HG03025 (cell line): ENCODE results near the gene YARS1.
A peak's percentile ranks its signal among the peaks of the same experiment; 100 is the strongest.
"Not testable (repeated sequence)": the region's sequence is repeated elsewhere in the genome, so short reads cannot be mapped to it uniquely, and the experiment has no call there.

Source experiments
- ATAC-seq: cut with Tn5 transposase; IDR thresholded peaks from one replicate; pipeline ENCODE4 v1.9.1; 2021; ENCODE audit warnings: mild to moderate bottlenecking, moderate library complexity; ENCODE audit not compliant: unreplicated experiment, low FRiP score

YARS1 gene

GRCh38 chr1:32817815-32818786 is 943 bp upstream of the YARS1 start:
- ATAC-seq = peak; percentile 6

DNA sequence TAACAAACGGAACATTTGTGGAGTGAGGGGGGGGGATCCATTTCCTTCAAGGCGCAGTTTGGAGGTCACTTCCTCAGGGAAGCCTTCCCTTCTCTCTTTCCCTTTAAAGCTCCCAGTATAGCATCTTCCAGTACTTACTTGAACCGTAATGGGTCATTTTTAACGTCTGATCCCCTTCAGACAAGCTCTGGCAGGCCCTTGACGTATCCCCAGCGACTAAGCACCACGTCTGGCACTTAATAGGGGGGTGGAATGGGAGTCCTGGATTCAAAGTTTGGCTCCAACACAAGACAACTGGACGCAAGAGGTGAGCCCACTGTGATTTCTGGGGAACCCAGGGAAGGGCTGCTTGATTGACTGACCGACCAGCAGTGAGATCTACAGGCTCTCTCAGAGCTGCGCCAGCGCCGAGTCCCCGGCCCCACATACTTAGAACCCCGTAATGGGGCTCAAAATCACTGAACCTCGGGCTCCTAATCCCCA is 441 bp downstream of the YARS1 start:
- ATAC-seq = peak; percentile 11

GRCh38 chr1:32813941-32814739 is 3.0 kb downstream of the YARS1 start:
- ATAC-seq = no peak

DNA sequence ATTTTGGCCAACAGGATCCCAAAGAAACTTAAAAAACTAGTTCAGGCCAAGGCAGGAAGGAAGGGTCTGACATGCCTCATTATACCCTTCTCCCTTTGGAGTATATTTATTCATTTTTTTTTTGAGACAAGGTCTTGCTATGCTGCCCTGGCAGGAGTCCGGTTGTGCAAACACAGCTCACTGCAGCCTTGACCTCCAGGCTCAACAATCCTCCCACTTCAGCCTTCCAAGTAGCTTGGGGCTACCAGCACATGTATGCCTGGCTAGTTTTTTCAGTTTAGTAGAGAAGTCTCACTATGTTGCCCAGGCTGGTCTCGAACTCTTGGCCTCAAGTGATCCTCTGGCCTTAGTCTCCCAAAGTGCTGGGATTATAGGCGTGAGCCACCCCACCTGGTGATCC is 5.2 kb downstream of the YARS1 start:
- no peak for ATAC-seq

DNA sequence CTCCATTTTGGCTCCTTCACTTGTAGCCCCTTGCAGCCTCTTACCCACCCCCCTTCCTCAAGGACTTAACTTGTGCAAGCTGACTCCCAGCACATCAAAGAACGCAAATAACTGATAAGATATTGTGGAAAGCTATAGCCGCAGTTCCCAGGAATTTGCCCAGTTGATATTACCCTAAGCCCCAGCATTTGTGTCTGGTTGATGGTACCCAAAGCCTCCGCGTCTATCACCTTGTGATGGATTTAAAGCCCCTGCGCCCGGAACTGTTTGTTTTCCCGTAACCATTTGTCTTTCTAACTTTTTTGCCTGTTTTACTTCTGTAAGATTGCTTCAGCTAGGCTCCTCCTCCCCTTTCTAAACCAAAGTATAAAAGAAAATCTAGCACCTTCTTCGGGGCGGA is 5.9 kb downstream of the YARS1 start:
- ATAC-seq = no peak

- ATAC-seq = no peak
Measured at GRCh38 chr1:32810358-32810757, 6.8 kb downstream of the YARS1 start.

DNA sequence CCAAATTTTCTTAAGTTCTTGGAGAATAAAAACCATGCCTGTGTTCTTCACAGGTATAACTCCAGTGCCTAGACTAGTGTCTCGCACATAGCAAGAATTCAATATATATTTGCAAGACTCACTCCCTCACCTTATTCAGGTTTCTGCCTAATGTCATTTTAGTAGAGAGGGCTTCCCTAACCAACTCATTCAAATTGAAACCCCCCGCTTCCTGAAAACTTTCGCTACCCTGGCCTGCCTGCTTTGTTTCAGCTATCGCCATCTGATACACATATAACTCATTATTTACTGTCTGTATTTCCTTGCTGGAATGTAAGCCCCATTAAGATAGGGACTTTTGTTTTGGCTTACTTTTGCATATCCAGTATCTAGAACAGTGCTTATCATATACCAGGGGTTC is 8.6 kb downstream of the YARS1 start:
- no peak for ATAC-seq

DNA sequence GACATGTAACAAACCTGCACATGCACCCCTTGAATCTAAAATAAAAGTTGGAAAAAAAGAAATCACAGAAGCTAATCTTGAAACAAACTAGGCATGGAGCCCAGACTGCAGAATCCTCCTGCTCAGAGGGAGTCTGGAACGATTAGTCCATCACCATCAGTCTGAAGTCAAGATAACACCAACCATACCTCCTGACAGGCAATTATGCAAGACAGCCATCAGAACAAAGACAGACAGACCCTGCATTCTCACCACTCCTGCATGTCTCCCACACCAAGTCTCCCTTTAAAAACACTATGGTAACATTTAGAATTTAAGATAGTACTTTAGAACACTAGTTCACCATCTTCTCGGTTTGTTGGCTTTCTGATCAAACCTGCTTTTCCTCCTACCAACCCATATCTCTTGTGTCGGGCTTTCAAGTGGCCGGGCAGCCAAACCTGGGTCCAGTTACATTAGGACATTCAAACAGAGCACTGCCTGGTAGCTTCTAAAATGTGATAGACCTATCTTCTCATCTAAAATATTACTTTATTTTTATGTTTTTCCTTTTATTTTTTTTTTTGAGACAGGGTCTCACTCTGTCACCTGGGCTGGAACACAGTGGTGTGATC is 10.1 kb downstream of the YARS1 start:
- no peak for ATAC-seq

DNA sequence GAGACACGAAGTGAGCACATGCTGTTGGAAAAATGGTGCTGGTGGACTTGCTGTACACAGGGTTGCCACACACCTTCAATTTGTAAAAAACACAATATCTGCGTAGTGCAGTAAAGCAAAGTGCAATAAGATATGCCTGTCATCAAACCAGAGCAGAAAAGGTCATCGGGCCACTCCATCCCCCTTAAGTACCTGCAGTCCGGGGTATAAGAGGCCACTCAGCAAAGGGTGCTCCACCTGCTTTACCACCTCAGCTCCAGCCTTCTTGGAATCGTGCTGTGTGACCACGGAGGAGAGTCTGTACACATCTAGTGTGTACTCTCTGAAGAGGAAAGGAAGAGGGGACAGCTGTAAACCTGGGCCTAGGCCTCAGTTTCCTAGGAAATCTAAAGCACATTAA is 10.9 kb downstream of the YARS1 start:
- ATAC-seq = no peak

- not testable (repeated sequence) for ATAC-seq
Measured at GRCh38 chr1:32804460-32804859, 12.7 kb downstream of the YARS1 start.

- no peak for ATAC-seq
Measured at GRCh38 chr1:32801096-32801715, 16.0 kb downstream of the YARS1 start.

GRCh38 chr1:32798679-32799416 is 18.3 kb downstream of the YARS1 start:
- ATAC-seq = no peak

- no peak for ATAC-seq
Measured at GRCh38 chr1:32798191-32798590, 19.0 kb downstream of the YARS1 start.

GRCh38 chr1:32797456-32797855 is 19.7 kb downstream of the YARS1 start:
- ATAC-seq = no peak

DNA sequence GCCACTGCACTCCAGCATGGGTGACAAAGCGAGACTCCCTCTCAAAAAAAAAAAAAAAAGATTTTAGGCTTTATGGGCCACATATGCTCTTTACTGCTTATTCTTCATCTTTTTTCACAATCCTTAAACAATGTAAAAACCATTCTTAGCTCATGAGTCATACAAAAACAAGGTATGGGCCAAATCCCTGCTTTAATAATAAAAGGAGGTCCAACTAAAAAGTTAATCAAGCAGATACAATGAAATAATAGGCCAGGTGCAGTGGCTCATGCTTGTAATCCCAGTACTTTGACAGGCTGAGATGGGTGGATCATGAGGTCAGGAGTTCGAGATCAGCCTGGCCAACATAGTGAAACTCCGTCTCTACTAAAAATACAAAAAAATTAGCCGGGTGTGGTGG is 21.4 kb downstream of the YARS1 start:
- ATAC-seq = not testable (repeated sequence)

GRCh38 chr1:32791881-32792280 is 25.3 kb downstream of the YARS1 start:
- no peak for ATAC-seq

- not testable (repeated sequence) for ATAC-seq
Measured at GRCh38 chr1:32789356-32789755, 27.8 kb downstream of the YARS1 start.

DNA sequence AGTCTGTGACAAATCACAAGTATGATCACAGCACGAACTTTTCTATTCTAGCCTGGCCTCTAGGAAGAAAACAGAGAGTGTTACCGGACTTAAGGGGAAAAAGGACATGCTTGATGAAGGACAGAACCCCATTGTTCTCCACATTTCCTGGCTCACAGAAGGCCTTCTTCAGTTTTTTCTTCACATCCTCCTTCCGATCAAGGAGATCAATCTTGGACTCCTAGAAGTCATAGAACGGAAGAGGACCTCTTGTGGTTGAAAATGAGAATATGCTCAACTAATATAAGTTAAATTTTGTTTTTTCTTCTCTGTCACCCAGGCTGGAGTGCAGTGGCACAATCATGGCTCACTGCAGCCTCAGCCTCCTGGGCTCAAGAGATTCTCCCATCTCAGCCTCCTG is 30.3 kb downstream of the YARS1 start:
- no peak for ATAC-seq

GRCh38 chr1:32784817-32785216 is 32.3 kb downstream of the YARS1 start:
- no peak for ATAC-seq

- ATAC-seq = no peak
Measured at GRCh38 chr1:32783851-32784250, 33.3 kb downstream of the YARS1 start.
